Measurements from ENCODE around the gene MACROH2A2.
A peak's percentile ranks its signal among the peaks of the same experiment; 100 is the strongest.
"Not testable (repeated sequence)": the region's sequence is repeated elsewhere in the genome, so short reads cannot be mapped to it uniquely, and the experiment has no call there.

Gene MACROH2A2

GRCh38 chr10:70067586-70067985, 14.9 kb downstream of the MACROH2A2 start:
- DNase-seq (ENCODE audit: low spot score): no peak

GRCh38 chr10:70068925-70069324, 16.3 kb downstream of the MACROH2A2 start:
- DNase-seq (ENCODE audit: low spot score): no peak

GRCh38 chr10:70069346-70069745, 16.7 kb downstream of the MACROH2A2 start:
- DNase-seq (ENCODE audit: low spot score): no peak

- DNase-seq (ENCODE audit: low spot score): no peak
These were observed 18.2 kb downstream of the MACROH2A2 start for GRCh38 chr10:70070834-70071233.

GRCh38 chr10:70074165-70074564, 21.5 kb downstream of the MACROH2A2 start:
- DNase-seq (ENCODE audit: low spot score): no peak

GRCh38 chr10:70074971-70075370, 22.3 kb downstream of the MACROH2A2 start:
- no peak for DNase-seq (ENCODE audit: low spot score)

GRCh38 chr10:70078329-70078728, 25.7 kb downstream of the MACROH2A2 start:
- no peak for DNase-seq (ENCODE audit: low spot score)

GRCh38 chr10:70078937-70079336, 26.3 kb downstream of the MACROH2A2 start:
- no peak for DNase-seq (ENCODE audit: low spot score)

GRCh38 chr10:70080789-70081188, 28.1 kb downstream of the MACROH2A2 start:
- DNase-seq (ENCODE audit: low spot score): not testable (repeated sequence)

GRCh38 chr10:70084189-70084588, 31.5 kb downstream of the MACROH2A2 start:
- peak; percentile 11 for DNase-seq (ENCODE audit: low spot score)

GRCh38 chr10:70085975-70086613, 33.4 kb downstream of the MACROH2A2 start:
- DNase-seq (ENCODE audit: low spot score): no peak

GRCh38 chr10:70087616-70088307, 35.1 kb downstream of the MACROH2A2 start:
- DNase-seq (ENCODE audit: low spot score): no peak

GRCh38 chr10:70088308-70088698, 35.7 kb downstream of the MACROH2A2 start:
- no peak for DNase-seq (ENCODE audit: low spot score)

GRCh38 chr10:70090013-70090412, 37.4 kb downstream of the MACROH2A2 start:
- DNase-seq (ENCODE audit: low spot score): no peak

GRCh38 chr10:70090951-70091350, 38.3 kb downstream of the MACROH2A2 start:
- DNase-seq (ENCODE audit: low spot score): no peak

- no peak for DNase-seq (ENCODE audit: low spot score)
These were observed 39.7 kb downstream of the MACROH2A2 start for GRCh38 chr10:70092389-70092718.

- no peak for DNase-seq (ENCODE audit: low spot score)
These were observed 40.8 kb downstream of the MACROH2A2 start for GRCh38 chr10:70093335-70093944.

GRCh38 chr10:70094250-70094649, 41.6 kb downstream of the MACROH2A2 start:
- DNase-seq (ENCODE audit: low spot score): no peak

GRCh38 chr10:70096016-70096704, 43.5 kb downstream of the MACROH2A2 start:
- no peak for DNase-seq (ENCODE audit: low spot score)

GRCh38 chr10:70096705-70097420, 44.2 kb downstream of the MACROH2A2 start:
- DNase-seq (ENCODE audit: low spot score): no peak

- DNase-seq (ENCODE audit: low spot score): no peak
These were observed 44.8 kb downstream of the MACROH2A2 start for GRCh38 chr10:70097459-70097858.

- DNase-seq (ENCODE audit: low spot score): no peak
These were observed 45.6 kb downstream of the MACROH2A2 start for GRCh38 chr10:70098271-70098670.

Data from NAMALWA (cell line).